H1 (cell line): ENCODE data around the gene BAD. TPM values are rescaled to one million over a fixed set of nuclear protein-coding genes. Genes with fewer than 3 reads are reported as not detected.

ENCODE experiments used
- CTCF ChIA-PET: fragments of 300-600 bp; sonication (Branson Sonifier 250); formaldehyde crosslinking; loops from one replicate; lab custom pipeline; 2021; ENCODE audit not compliant: partially characterized antibody; lab: Charles Lee
- POLR2A ChIA-PET: fragments of 300-600 bp; sonication (Branson Sonifier 250); formaldehyde crosslinking; loops from one replicate; lab custom pipeline; 2021; ENCODE audit warnings: inconsistent platforms; ENCODE audit not compliant: partially characterized antibody; lab: Charles Lee
- DNase-seq, 2 experiments: peaks; one replicate each; pipeline versions ENCODE4 v3.0.0 to v3.0.0-alpha.2; 2010 to 2022; ENCODE audit warnings: low spot score in 2 of 2, low read depth in 1 of 2, mixed read lengths in 1 of 2
- FAIRE-seq: peaks from 2 replicates; lab custom pipeline; 2011; peaks lifted over from hg19 to GRCh38; lab: Jason Lieb, UNC
- H2AFZ ChIP-seq: 2 replicates; pipeline ENCODE4 v1.8.1; 2012; ENCODE audit warnings: low read length, inconsistent platforms
- H2AK5ac ChIP-seq: 2 replicates; pipeline ENCODE4 v1.6.1; 2013; ENCODE audit warnings: low read depth, low read length
- H2BK120ac ChIP-seq: replicated peaks from 2 replicates; pipeline ENCODE3; 2013; ENCODE audit warnings: low read depth, low read length, inconsistent platforms
- H2BK12ac ChIP-seq: 2 replicates; pipeline ENCODE4 v1.6.1; 2013; ENCODE audit warnings: low read depth, low read length
- H2BK15ac ChIP-seq: 2 replicates; pipeline ENCODE4 v1.6.1; 2013; ENCODE audit warnings: low read length
- H2BK20ac ChIP-seq: 2 replicates; pipeline ENCODE4 v1.6.1; 2013; ENCODE audit warnings: low read length
- H2BK5ac ChIP-seq: 2 replicates; pipeline ENCODE4 v1.6.1; 2013; ENCODE audit warnings: low read depth, low read length
- H3K14ac ChIP-seq: 2 replicates; pipeline ENCODE4 v1.6.1; 2013; ENCODE audit warnings: inconsistent platforms; ENCODE audit not compliant: insufficient read length
- H3K18ac ChIP-seq: 2 replicates; pipeline ENCODE4 v1.6.1; 2013; ENCODE audit warnings: low read length; ENCODE audit errors: extremely low read depth
- H3K23ac ChIP-seq: 2 replicates; pipeline ENCODE4 v1.6.1; 2013; ENCODE audit warnings: inconsistent platforms; ENCODE audit not compliant: insufficient read length
- H3K23me2 ChIP-seq: 2 replicates; pipeline ENCODE4 v1.6.1; 2013; ENCODE audit warnings: low read depth, low read length
- H3K27ac ChIP-seq: 2 replicates; pipeline ENCODE4 v1.6.1; 2011; ENCODE audit warnings: low read depth, low read length, inconsistent platforms
- H3K27me3 ChIP-seq, 4 experiments: replicated peaks in 1 of 4; 1 replicate in 1 of 4; 2 replicates in 3 of 4; pipeline versions ENCODE4 v1.6.1 to v1.8.1; 2011 to 2013; ENCODE audit warnings: low read length in 3 of 4, mild to moderate bottlenecking in 3 of 4, inconsistent platforms in 2 of 4, mixed read lengths in 2 of 4, moderate library complexity in 1 of 4; ENCODE audit not compliant: control insufficient read depth in 3 of 4, insufficient read depth in 3 of 4; ENCODE audit errors: extremely low read depth in 1 of 4
- H3K36me3 ChIP-seq, 4 experiments: 2 replicates each; pipeline versions ENCODE4 v1.6.1 to v1.8.1; 2011 to 2013; ENCODE audit warnings: mild to moderate bottlenecking in 4 of 4, low read length in 3 of 4, moderate library complexity in 2 of 4, control low read depth in 1 of 4, inconsistent platforms in 1 of 4; ENCODE audit not compliant: insufficient read depth in 4 of 4, control insufficient read depth in 2 of 4
- H3K4ac ChIP-seq: replicated peaks from 2 replicates; pipeline ENCODE3; 2013; ENCODE audit warnings: low read length, low read depth, mixed read lengths, inconsistent platforms; ENCODE audit not compliant: insufficient read length
- H3K4me1 ChIP-seq, 4 experiments: replicated peaks in 1 of 4; 1 replicate in 1 of 4; 2 replicates in 3 of 4; pipeline versions ENCODE4 v1.6.1 to v1.8.1; 2011 to 2013; ENCODE audit warnings: low read length in 3 of 4, inconsistent platforms in 2 of 4, mixed read lengths in 1 of 4; ENCODE audit not compliant: insufficient read depth in 4 of 4, control insufficient read depth in 3 of 4
- H3K4me2 ChIP-seq, 2 experiments: 2 replicates each; pipeline versions ENCODE4 v1.6.1 to v1.8.1; 2011 to 2013; ENCODE audit warnings: low read depth in 2 of 2, low read length in 2 of 2, control low read depth in 1 of 2, inconsistent platforms in 1 of 2, mild to moderate bottlenecking in 1 of 2; ENCODE audit not compliant: insufficient read depth in 1 of 2
- H3K4me3 ChIP-seq, 4 experiments: fragments of 200-600, 300-600 bp in 1 of 4; sonication (generic), shearing (Covaris generic), sonication (Bioruptor Twin) in 1 of 4; 2 replicates each; pipeline versions ENCODE4 v1.5.1 to v1.8.1; 2011 to 2016; ENCODE audit warnings: low read length in 4 of 4, low read depth in 3 of 4, control low read depth in 2 of 4, inconsistent platforms in 2 of 4, mild to moderate bottlenecking in 2 of 4, mixed read lengths in 1 of 4, moderate library complexity in 1 of 4; ENCODE audit not compliant: insufficient read depth in 2 of 4; ENCODE audit errors: extremely low read depth in 1 of 4
- H3K56ac ChIP-seq: replicated peaks from 2 replicates; pipeline ENCODE3; 2013; ENCODE audit warnings: low read depth, mild to moderate bottlenecking, mixed read lengths, low read length, inconsistent platforms; ENCODE audit not compliant: insufficient read length
- H3K79me1 ChIP-seq: 2 replicates; pipeline ENCODE4 v1.6.1; 2013; ENCODE audit warnings: low read depth, low read length, control low read depth
- H3K79me2 ChIP-seq, 2 experiments: 2 replicates each; pipeline versions ENCODE4 v1.6.1 to v1.8.1; 2012 to 2013; ENCODE audit warnings: low read length in 2 of 2, mild to moderate bottlenecking in 2 of 2, inconsistent platforms in 1 of 2; ENCODE audit not compliant: insufficient read depth in 2 of 2, control insufficient read depth in 1 of 2
- H3K9ac ChIP-seq, 4 experiments: replicated peaks in 1 of 4; 1 replicate in 1 of 4; 2 replicates in 3 of 4; pipeline versions ENCODE4 v1.6.1 to v1.8.1; 2011 to 2013; ENCODE audit warnings: low read depth in 3 of 4, low read length in 3 of 4, control low read depth in 2 of 4, mild to moderate bottlenecking in 2 of 4, moderate library complexity in 2 of 4, inconsistent platforms in 1 of 4; ENCODE audit errors: extremely low read depth in 1 of 4
- H3K9me3 ChIP-seq, 2 experiments: 2 replicates each; pipeline versions ENCODE4 v1.6.1 to v1.8.1; 2012 to 2013; ENCODE audit warnings: mild to moderate bottlenecking in 2 of 2, moderate library complexity in 2 of 2, control low read depth in 1 of 2, inconsistent platforms in 1 of 2, low read depth in 1 of 2, low read length in 1 of 2, mixed read lengths in 1 of 2; ENCODE audit not compliant: insufficient read depth in 2 of 2
- H4K20me1 ChIP-seq, 2 experiments: replicated peaks in 1 of 2; 2 replicates each; pipeline versions ENCODE3 to v1.8.1; 2011 to 2013; ENCODE audit warnings: inconsistent platforms in 2 of 2, low read length in 2 of 2, mild to moderate bottlenecking in 1 of 2; ENCODE audit not compliant: insufficient read depth in 2 of 2, control insufficient read depth in 1 of 2
- H4K5ac ChIP-seq: 2 replicates; pipeline ENCODE4 v1.6.1; 2013; ENCODE audit warnings: low read length, low read depth, mixed read lengths, inconsistent platforms; ENCODE audit not compliant: insufficient read length
- H4K8ac ChIP-seq: 2 replicates; pipeline ENCODE4 v1.8.0; 2013; ENCODE audit warnings: mild to moderate bottlenecking, moderate library complexity, low read length, inconsistent platforms; ENCODE audit not compliant: insufficient read depth; ENCODE audit errors: extremely low read depth
- H4K91ac ChIP-seq: replicated peaks from 2 replicates; pipeline ENCODE3; 2013; ENCODE audit warnings: low read length, mixed read lengths, inconsistent platforms; ENCODE audit not compliant: insufficient read length
- ASH2L ChIP-seq: fragments of 200-600, 300-600 bp; sonication (generic); IDR thresholded peaks from one replicate; pipeline ENCODE4 v1.7.1; 2017; ENCODE audit warnings: low read length
- HDAC6 ChIP-seq: IDR thresholded peaks from one replicate; pipeline ENCODE4 v1.7.1; 2012; ENCODE audit warnings: low read depth, mild to moderate bottlenecking, inconsistent platforms, low read length, moderate library complexity
- MAX ChIP-seq: IDR thresholded peaks from 2 replicates; pipeline ENCODE4 v1.6.1; 2012; ENCODE audit warnings: inconsistent platforms
- POLR2A ChIP-seq, 2 experiments: IDR thresholded peaks; 1 replicate in 1 of 2; 2 replicates in 1 of 2; pipeline ENCODE4 v1.6.1; 2011; ENCODE audit warnings: low read depth in 2 of 2, low read length in 2 of 2, mild to moderate bottlenecking in 2 of 2; ENCODE audit errors: control extremely low read depth in 1 of 2
- POLR2AphosphoS5 ChIP-seq: IDR thresholded peaks from 2 replicates; pipeline ENCODE4 v1.6.1; 2011; ENCODE audit warnings: low read depth, low read length
- SIX5 ChIP-seq: IDR thresholded peaks from 2 replicates; pipeline ENCODE4 v1.6.1; 2011; ENCODE audit warnings: mild to moderate bottlenecking, low read depth, low read length
- SP1 ChIP-seq: IDR thresholded peaks from 2 replicates; pipeline ENCODE4 v1.6.1; 2011; ENCODE audit warnings: low read depth, low read length
- TAF7 ChIP-seq: optimal IDR thresholded peaks from 2 replicates; pipeline ENCODE3; 2011; ENCODE audit warnings: low read depth, mild to moderate bottlenecking, inconsistent platforms, low read length, moderate library complexity, borderline replicate concordance
- WGBS, 2 experiments: shearing (Covaris generic) in 1 of 2; methylation state at CpG; one replicate each; pipeline versions ENCODE4 v1.1.6 to v1.1.7; 2013 to 2015; ENCODE audit warnings: low lambda C conversion rate in 2 of 2, mixed read lengths in 2 of 2, inconsistent platforms in 1 of 2, low coverage in 1 of 2, missing lambda C conversion rate in 1 of 2; ENCODE audit not compliant: insufficient replicate concordance in 2 of 2, insufficient coverage in 1 of 2, insufficient read length in 1 of 2; ENCODE audit errors: extremely low coverage in 1 of 2, missing lambda C conversion rate in 1 of 2; 5-methylcytosine and 5-hydroxymethylcytosine counted together
- polyA plus RNA-seq, 7 experiments: library from polyadenylated mRNA; depleted of rRNA in 3 of 7; stranded (reverse) in 5 of 7; unstranded in 2 of 7; fragments of >200 nt in 5 of 7; fragments of 200-250 nt in 2 of 7; gene quantifications; 1 replicate in 5 of 7; 2 replicates in 1 of 7; 4 replicates in 1 of 7; pipeline versions ENCODE4 v1.2.1 to v1.2.3, GENCODE V29; 2011 to 2013; ENCODE audit warnings: missing spikeins in 2 of 7, mixed read lengths in 2 of 7
- total RNA-seq: library from RNA; stranded (reverse); fragmentation: NEBNext Ultra II Directional; extraction: Animal tissue kit (Norgen Biotek cat#: 25700); gene quantifications from 2 replicates; pipeline ENCODE4 v1.2.1, GENCODE V29; 2021

BAD gene
- total and polyA plus RNA-seq, 2 of the 8 experiments (the other 6 are each of a cell fraction or from before 2014, with no cell fraction given), result 23.1 to 33.7 TPM

GRCh38 chr11:64316672-64317324, 32.3 kb upstream of the BAD start:
- Histone ChIP-seq H2BK15ac (no peak overlapping the region), H3K36me3 (peaks cover 2 to 26% (median 15%) of the 10 kb centered on the region in 4 experiments; a peak in 7 of 8 replicates), H2BK120ac (no peak overlapping the region), H2AFZ (no peak overlapping the region), H4K91ac (peak overlapping the region; percentile 94), H4K20me1 (peaks cover 0 to 3% of the 10 kb centered on the region in 2 experiments), H3K9me3 (no peaks in the 10 kb centered on the region), H2BK20ac (no peak overlapping the region), H3K9ac (peak overlapping the region; percentile 70 to 85 (median 79)), H3K56ac (peak overlapping the region; percentile 86), H3K4me2 (peak overlapping the region; percentile 60 to 75), H4K5ac (peak overlapping the region; percentile 7), H3K23me2 (peaks cover 5% of the 10 kb centered on the region; the same call in 1 of the 2 replicates), H2BK5ac (peak overlapping the region; percentile 84), H3K4me3 (peak overlapping the region; percentile 73 to 80 (median 77)), H2AK5ac (0 out of 2 replicates have a peak overlapping the region, but pooled peaks have one; percentile 71), H3K14ac (no peak overlapping the region), H3K27me3 (no peaks in the 10 kb centered on the region), H3K79me1 (peaks cover 7% of the 10 kb centered on the region; the same call in 1 of the 2 replicates), H3K18ac (peak overlapping the region; percentile 71), H3K27ac (peak overlapping the region; percentile 91), H3K79me2 (peaks cover 0 to 18% of the 10 kb centered on the region in 2 experiments; a peak in 1 of 4 replicates), H3K4ac (peak overlapping the region; percentile 85), H3K23ac (no peak overlapping the region), H2BK12ac (no peak overlapping the region), H3K4me1 (peaks cover 0 to 5% (median 3%) of the 10 kb centered on the region in 4 experiments; a peak in 5 of 7 replicates), H4K8ac (peak overlapping the region; percentile 97; the same call in 1 of the 2 replicates)
- no peak for DNase-seq
- no peak for FAIRE-seq
- CTCF ChIA-PET, result interaction anchor here (0.7 to 20.8 kb wide), 12 partner anchors 10 to 372 kb away, joined by 3 to 614 read pairs (median 3); partner anchors contain the start of genes BAD, CATSPERZ, CCDC88B and NUDT22
- POLR2A ChIA-PET, result interaction anchor here (0.9 to 6.6 kb wide), 26 partner anchors 9 to 250 kb away, joined by 3 to 61 read pairs (median 6); partner anchors contain the start of genes CCDC88B, ESRRA, FERMT3 and NUDT22
- 10% methylated on average over 32 of the region's 32 CpGs; no CpG with 5 or more reads in 1 of the 2 experiments for WGBS, 2 experiments
- no peak for TF ChIP-seq POLR2A (IDR thresholded peaks at IDR 0.05; ENCODE audit: control extremely low read depth in 1 of 2, low read depth in 2 of 2, low read length in 2 of 2)
- no peak for TF ChIP-seq ASH2L
- TF ChIP-seq TAF7, result peak; percentile 42
- TF ChIP-seq POLR2AphosphoS5, result peak; percentile 14
- peak; percentile 15; the same call in 1 of the 2 replicates for TF ChIP-seq MAX
- TF ChIP-seq HDAC6, result no peak
- no peak for TF ChIP-seq SIX5
- TF ChIP-seq SP1, result no peak
